Spleen (tissue), 11 donors: ENCODE results near the gene NUTM2F. TPM values are rescaled to one million over a fixed set of nuclear protein-coding genes. Genes with fewer than 3 reads are reported as not detected.

Source experiments
- DNase-seq: peaks from one replicate; pipeline ENCODE4 v3.0.0-alpha.2; 2020
- H3K27ac ChIP-seq, 8 donors: fragments of 200-600 bp; sonication (generic) in 7 of 8; 1 replicate in 4 of 8; 2 replicates in 4 of 8; pipeline versions ENCODE4 v1.5.0 to v1.8.0; 2016 to 2021; ENCODE audit warnings: inconsistent platforms in 4 of 8, mild to moderate bottlenecking in 4 of 8, moderate library complexity in 1 of 8
- H3K27me3 ChIP-seq, 7 donors: fragments of 200-600 bp; sonication (generic) in 6 of 7; replicated peaks in 1 of 7; 1 replicate in 4 of 7; 2 replicates in 3 of 7; pipeline versions ENCODE4 v1.5.0 to v1.8.0; 2016 to 2021; ENCODE audit warnings: inconsistent platforms in 3 of 7, mild to moderate bottlenecking in 1 of 7
- H3K36me3 ChIP-seq, 6 donors: fragments of 200-600 bp; sonication (generic) in 5 of 6; 1 replicate in 4 of 6; 2 replicates in 2 of 6; pipeline versions ENCODE4 v1.5.0 to v1.8.0; 2016 to 2021; ENCODE audit warnings: inconsistent platforms in 2 of 6
- H3K4me1 ChIP-seq, 6 donors: fragments of 200-600 bp; sonication (generic) in 5 of 6; 1 replicate in 3 of 6; 2 replicates in 3 of 6; pipeline versions ENCODE4 v1.5.0 to v1.8.0; 2016 to 2021; ENCODE audit warnings: inconsistent platforms in 3 of 6
- H3K4me3 ChIP-seq, 8 donors: fragments of 200-600 bp; sonication (generic) in 7 of 8; 1 replicate in 4 of 8; 2 replicates in 4 of 8; pipeline versions ENCODE4 v1.5.0 to v1.8.0; 2016 to 2021; ENCODE audit warnings: inconsistent platforms in 4 of 8, mild to moderate bottlenecking in 4 of 8, moderate library complexity in 2 of 8
- H3K9me3 ChIP-seq, 8 donors: fragments of 200-600 bp; sonication (generic) in 7 of 8; 1 replicate in 4 of 8; 2 replicates in 4 of 8; pipeline versions ENCODE4 v1.5.0 to v1.8.0; 2016 to 2021; ENCODE audit warnings: inconsistent platforms in 4 of 8
- CTCF ChIP-seq, 11 experiments: fragments of 200-600 bp in 7 of 11; fragments of 450-650 bp in 4 of 11; sonication (generic) in 4 of 11; IDR thresholded peaks in 8 of 11; conservative IDR thresholded peaks in 3 of 11; 1 replicate in 7 of 11; 2 replicates in 4 of 11; pipeline versions ENCODE4 v1.4.0 to v1.8.0; 2016 to 2021; ENCODE audit warnings: antibody characterized with exemption in 11 of 11, inconsistent platforms in 4 of 11, mild to moderate bottlenecking in 1 of 11
- POLR2A ChIP-seq, 3 donors: fragments of 450-650 bp; IDR thresholded peaks; one replicate each; pipeline ENCODE4 v1.5.1; 2017; ENCODE audit warnings: antibody characterized with exemption in 3 of 3, mild to moderate bottlenecking in 1 of 3
- POLR2AphosphoS5 ChIP-seq, 3 donors: sonication (generic); formaldehyde crosslinking; IDR thresholded peaks; one replicate each; pipeline ENCODE4 v1.5.1; 2017; ENCODE audit warnings: antibody characterized with exemption in 3 of 3
- WGBS, 5 donors: extraction: QIAGEN DNeasy Blood & Tissue Kit in 3 of 5; methylation state at CpG; one replicate each; pipeline versions ENCODE4 v1.1.5 to v1.1.7; 2013 to 2018; 5-methylcytosine and 5-hydroxymethylcytosine counted together
- intact Hi-C: fragments of 100-400 bp; cut with DNase I; formaldehyde crosslinking; loops from one replicate; pipeline ENCODE4 v1.15.0; 2023; ENCODE audit warnings: low total_unique reads
- polyA plus RNA-seq, 3 donors: library from polyadenylated mRNA; stranded (reverse); fragments of 200-250 nt; gene quantifications; one replicate each; pipeline ENCODE4 v1.2.1, GENCODE V29; 2013
- total RNA-seq, 7 donors: library from RNA; depleted of rRNA in 3 of 7; stranded (reverse); fragments of >200 nt in 3 of 7; fragmentation: NEBNext Ultra II Directional in 4 of 7; extraction: Animal tissue kit (Norgen Biotek cat#: 25700) in 4 of 7; gene quantifications; one replicate each; pipeline versions ENCODE4 v1.1.0 to v1.2.1, GENCODE V29; 2016 to 2021
- donor health status: healthy with polysubstance abuse.
- donor health status: DM: no; HTN: no; CAD: no; lungs with moderate emphysema.
- donor health status: DM: no; HTN: no; CAD: no.
- donor health status: Bipolar disorder and iron deficiency.
- donor health status: healthy.
- donor health status: DM: no; HTN: no; CAD: no.
- donor health status: DM: yes; HTN: yes; CAD: no.

Gene NUTM2F
- total and polyA plus RNA-seq, 10 donors = not detected

GRCh38 chr9:94287877-94288513, 40.4 kb downstream of the NUTM2F start:
- 92 to 97% (median 92%) methylated on average over 7 of the region's 7 CpGs for WGBS, 5 donors
- Histone ChIP-seq H3K9me3 (peaks cover 0 to 8% (median 2%) of the 10 kb centered on the region in 8 donors), H3K36me3 (peaks cover 0 to 93% (median 22%) of the 10 kb centered on the region in 6 donors), H3K27me3 (no peaks in the 10 kb centered on the region), H3K4me1 (no peaks in the 10 kb centered on the region), H3K4me3 (no peak overlapping the region), H3K27ac (no peak overlapping the region)
- intact Hi-C loops = no loop called here
- TF ChIP-seq POLR2AphosphoS5 (IDR thresholded peaks at IDR 0.05) (no peak), CTCF (IDR thresholded peaks at IDR 0.05 in 8 of 11, conservative IDR thresholded peaks at IDR 0.05 in 3 of 11) (no peak), POLR2A (IDR thresholded peaks at IDR 0.05) (no peak)
- no peak for DNase-seq

- no peak overlapping the region for H3K4me3 ChIP-seq
- intact Hi-C loops = no loop called here
- no peak for DNase-seq
- no peaks in the 10 kb centered on the region for H3K4me1 ChIP-seq
- H3K27me3 ChIP-seq = no peaks in the 10 kb centered on the region
- peaks cover 0 to 4% (median under 1%) of the 10 kb centered on the region in 8 donors for H3K9me3 ChIP-seq
- WGBS, 5 donors = 87 to 95% (median 92%) methylated on average over 3 of the region's 3 CpGs
- peaks cover 0 to 95% (median 30%) of the 10 kb centered on the region in 6 donors for H3K36me3 ChIP-seq
- TF ChIP-seq POLR2A (IDR thresholded peaks at IDR 0.05) (no peak), POLR2AphosphoS5 (IDR thresholded peaks at IDR 0.05) (no peak), CTCF (IDR thresholded peaks at IDR 0.05 in 8 of 11, conservative IDR thresholded peaks at IDR 0.05 in 3 of 11) (no peak)
- no peak overlapping the region for H3K27ac ChIP-seq
Observed at GRCh38 chr9:94286116-94286515, 42.3 kb downstream of the NUTM2F start.

DNA sequence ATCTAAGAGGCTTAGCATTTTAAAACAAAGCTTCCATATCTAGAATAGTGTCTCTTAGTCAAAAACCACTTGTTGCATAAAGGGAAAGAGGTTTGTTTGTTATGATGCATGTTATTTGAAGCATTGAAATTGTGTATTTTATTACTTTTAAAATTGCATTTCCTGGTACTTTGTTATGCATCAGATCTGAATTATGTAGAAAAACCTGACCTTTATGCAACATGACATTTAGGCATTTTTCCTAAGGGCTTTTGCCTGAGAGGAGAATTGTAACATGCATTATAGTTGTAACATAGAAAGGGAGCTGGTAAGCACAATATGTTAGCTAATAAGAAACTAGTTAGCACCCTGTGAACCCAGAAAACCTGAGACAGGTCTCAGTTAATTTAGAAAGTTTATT, 47.3 kb downstream of the NUTM2F start:
- no peak for TF ChIP-seq CTCF (IDR thresholded peaks at IDR 0.05 in 8 of 11, conservative IDR thresholded peaks at IDR 0.05 in 3 of 11)
- no peak for TF ChIP-seq POLR2A (IDR thresholded peaks at IDR 0.05)
- TF ChIP-seq POLR2AphosphoS5 (IDR thresholded peaks at IDR 0.05) = no peak
- Histone ChIP-seq H3K4me3 (no peak overlapping the region), H3K27ac (no peak overlapping the region), H3K4me1 (peaks cover 0 to 5% (median 0%) of the 10 kb centered on the region in 6 donors), H3K36me3 (peaks cover 0 to 81% (median 41%) of the 10 kb centered on the region in 6 donors), H3K9me3 (peaks cover 0 to 19% (median 15%) of the 10 kb centered on the region in 8 donors), H3K27me3 (no peaks in the 10 kb centered on the region)
- DNase-seq = no peak
- intact Hi-C loops = no loop called here

GRCh38 chr9:94280409-94280989, 47.9 kb downstream of the NUTM2F start:
- Histone ChIP-seq H3K4me1 (peaks cover 0 to 5% (median 0%) of the 10 kb centered on the region in 6 donors), H3K4me3 (no peak overlapping the region), H3K9me3 (peaks cover 0 to 19% (median 15%) of the 10 kb centered on the region in 8 donors), H3K27ac (no peak overlapping the region), H3K27me3 (no peaks in the 10 kb centered on the region), H3K36me3 (peaks cover 0 to 81% (median 39%) of the 10 kb centered on the region in 6 donors)
- WGBS, 5 donors = 92 to 98% (median 96%) methylated on average over 9 of the region's 9 CpGs
- no peak for DNase-seq
- no peak for TF ChIP-seq CTCF (IDR thresholded peaks at IDR 0.05 in 8 of 11, conservative IDR thresholded peaks at IDR 0.05 in 3 of 11)
- no peak for TF ChIP-seq POLR2AphosphoS5 (IDR thresholded peaks at IDR 0.05)
- TF ChIP-seq POLR2A (IDR thresholded peaks at IDR 0.05) = no peak
- intact Hi-C loops = no loop called here
